ENCODE measurements around the gene PDLIM5.
"Not testable (repeated sequence)": the region's sequence is repeated elsewhere in the genome, so short reads cannot be mapped to it uniquely, and the experiment has no call there.

The PDLIM5 gene, protein sequence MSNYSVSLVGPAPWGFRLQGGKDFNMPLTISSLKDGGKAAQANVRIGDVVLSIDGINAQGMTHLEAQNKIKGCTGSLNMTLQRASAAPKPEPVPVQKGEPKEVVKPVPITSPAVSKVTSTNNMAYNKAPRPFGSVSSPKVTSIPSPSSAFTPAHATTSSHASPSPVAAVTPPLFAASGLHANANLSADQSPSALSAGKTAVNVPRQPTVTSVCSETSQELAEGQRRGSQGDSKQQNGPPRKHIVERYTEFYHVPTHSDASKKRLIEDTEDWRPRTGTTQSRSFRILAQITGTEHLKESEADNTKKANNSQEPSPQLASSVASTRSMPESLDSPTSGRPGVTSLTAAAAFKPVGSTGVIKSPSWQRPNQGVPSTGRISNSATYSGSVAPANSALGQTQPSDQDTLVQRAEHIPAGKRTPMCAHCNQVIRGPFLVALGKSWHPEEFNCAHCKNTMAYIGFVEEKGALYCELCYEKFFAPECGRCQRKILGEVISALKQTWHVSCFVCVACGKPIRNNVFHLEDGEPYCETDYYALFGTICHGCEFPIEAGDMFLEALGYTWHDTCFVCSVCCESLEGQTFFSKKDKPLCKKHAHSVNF

DNA sequence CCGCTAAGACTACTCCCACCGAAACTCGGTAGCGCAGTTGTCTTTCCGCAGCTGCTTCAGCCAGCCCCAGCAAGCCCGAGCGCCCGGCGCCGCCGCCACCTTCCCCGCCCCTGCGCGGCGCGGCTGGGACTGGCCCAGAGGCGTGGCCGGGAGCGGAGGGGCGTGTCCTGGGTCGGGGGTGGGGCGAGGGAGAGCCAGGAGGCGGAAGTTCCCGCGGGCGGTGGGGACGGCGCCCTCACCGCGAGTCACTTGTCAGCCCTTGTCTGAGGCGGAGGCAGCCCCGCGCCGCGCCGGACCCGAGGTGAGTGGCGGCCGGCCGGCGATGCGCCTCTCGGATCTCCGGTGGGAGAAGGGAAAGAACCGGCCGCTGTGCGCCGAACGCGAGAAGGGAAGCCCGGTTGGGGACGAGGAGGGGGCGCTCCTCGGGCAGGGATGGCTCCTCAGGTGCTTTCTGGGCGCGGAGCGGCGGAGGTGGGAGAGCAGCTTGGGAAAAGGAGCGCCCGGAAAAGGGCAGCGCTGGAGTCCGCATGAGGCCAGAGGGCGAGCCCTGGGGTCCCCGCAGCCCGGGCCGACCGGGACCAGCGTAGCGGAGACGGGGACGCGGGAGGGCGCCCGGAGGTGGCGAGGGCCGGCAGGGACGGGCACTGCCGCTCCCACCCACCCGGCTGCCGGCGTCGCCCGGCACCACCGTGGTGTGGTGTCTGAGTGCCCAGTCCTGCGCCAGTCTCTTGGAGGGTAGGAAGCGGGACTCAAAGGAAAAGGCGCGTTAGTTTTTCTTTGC is at the start of gene PDLIM5:
Gene PDLIM5 (plus strand): TSS at position 248 of the 781 bp plus-strand sequence. CDS start 3,347 bp downstream, outside the sequence.
- peak; percentile 89 for TF ChIP-seq POLR2A (IDR thresholded peaks at IDR 0.05; ENCODE audit: low read depth, low read length)
- no peak for FAIRE-seq

DNA sequence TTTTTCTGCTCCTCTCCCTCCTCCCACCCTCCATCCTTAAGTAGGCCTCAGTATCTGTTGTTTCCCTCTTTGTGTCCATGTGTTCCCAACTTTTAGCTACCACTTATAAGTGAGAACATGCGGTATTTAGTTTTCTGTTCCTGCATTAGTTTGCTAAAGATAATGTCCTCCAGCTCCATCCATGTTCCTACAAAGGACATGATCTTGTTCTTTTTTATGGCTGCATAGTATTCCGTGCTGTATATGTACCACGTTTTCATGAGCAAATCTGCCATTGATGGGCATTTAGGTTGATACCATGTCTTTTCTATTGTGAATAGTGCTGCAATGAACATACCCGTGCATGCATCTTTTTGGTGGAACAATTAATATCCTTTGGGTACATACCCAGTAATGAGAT is 49.3 kb upstream of the PDLIM5 start:
- FAIRE-seq: not testable (repeated sequence)

More for the DNA sequence above, at the start of gene PDLIM5:
- DNase-seq (ENCODE audit: insufficient read length, low spot score): peak; percentile 58

DNA sequence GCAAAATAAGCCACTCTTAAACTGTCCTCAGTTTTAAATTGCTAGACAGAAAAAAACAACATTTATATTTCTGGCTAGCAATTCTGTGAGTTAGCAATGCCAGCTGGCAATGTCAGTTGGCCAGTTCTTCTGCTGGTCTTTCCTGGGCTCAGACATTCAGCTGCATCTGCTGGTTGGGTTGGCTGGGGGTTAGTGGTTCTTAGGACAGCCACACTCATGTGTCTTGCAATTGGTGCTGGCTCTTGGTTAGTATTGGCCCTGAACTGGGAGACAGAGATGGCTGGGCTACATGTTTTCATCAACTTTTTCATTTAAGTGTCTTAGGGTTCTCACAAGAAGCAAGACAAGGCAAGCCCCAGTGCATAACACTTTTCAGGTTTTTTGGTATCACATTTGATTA is 48.0 kb upstream of the PDLIM5 start:
- TF ChIP-seq POLR2A (IDR thresholded peaks at IDR 0.05; ENCODE audit: low read depth, low read length): no peak
- FAIRE-seq (no peak), DNase-seq (ENCODE audit: insufficient read length, low spot score) (no peak)

More for the DNA sequence above, 49.3 kb upstream of the PDLIM5 start:
- not testable (repeated sequence) for DNase-seq (ENCODE audit: insufficient read length, low spot score)

DNA sequence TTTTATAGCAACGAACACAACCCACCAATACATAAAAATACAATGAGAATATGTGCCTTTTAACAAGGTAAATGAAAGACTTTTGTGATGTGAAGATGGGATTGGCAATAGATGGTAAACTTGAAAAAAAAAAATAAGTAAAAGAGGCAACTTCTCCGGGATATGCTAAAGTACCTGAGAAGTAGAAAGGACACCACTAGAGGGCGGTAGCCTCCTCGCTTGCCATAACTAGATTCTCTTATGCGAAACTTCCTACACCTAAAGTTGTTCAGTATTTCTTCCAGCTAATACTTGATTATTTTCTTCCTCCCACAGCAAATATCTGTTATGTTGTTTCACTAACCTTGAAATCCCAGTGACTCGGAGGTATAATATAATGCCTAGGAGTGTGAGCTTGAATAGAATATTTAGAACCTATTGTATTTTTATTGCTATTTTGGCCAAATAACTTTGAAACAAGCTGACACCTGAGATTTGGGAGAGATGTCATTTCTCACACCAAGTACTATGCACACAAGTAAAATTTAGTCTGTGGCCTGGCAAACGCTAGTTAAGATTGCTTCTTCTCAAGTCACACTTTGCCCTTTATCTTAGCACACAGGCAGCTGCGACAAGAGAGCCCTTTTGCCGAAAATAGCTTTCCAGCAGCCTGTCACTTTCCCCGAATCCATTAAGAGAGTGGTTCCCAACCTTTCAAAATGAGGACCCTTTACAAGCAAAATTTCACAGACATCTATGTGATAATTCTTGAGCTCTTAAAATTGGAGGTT is 44.9 kb upstream of the PDLIM5 start:
- no peak for DNase-seq (ENCODE audit: insufficient read length, low spot score)
- peak; percentile 96 for FAIRE-seq
- TF ChIP-seq POLR2A (IDR thresholded peaks at IDR 0.05; ENCODE audit: low read depth, low read length): no peak

DNA sequence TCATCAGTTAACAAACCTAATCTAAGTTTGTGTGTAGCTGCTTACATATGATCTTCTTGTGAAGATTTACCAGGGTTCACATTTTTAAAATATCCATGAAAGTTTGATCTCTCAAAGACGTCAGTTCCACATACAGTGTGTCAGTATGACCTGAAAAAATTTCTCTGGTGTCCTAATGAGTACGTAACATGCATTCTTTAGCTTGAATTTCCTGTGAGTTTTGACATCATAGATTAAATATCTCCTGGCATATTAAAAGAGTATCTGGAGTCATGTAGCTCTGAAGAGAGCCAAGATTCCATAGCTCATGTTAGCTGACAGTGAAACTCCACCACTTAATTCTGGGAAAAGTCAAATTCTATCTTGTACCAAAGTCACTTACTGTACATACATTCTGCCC is 43.9 kb upstream of the PDLIM5 start:
- no peak for FAIRE-seq
- TF ChIP-seq POLR2A (IDR thresholded peaks at IDR 0.05; ENCODE audit: low read depth, low read length): no peak
- DNase-seq (ENCODE audit: insufficient read length, low spot score): no peak

DNA sequence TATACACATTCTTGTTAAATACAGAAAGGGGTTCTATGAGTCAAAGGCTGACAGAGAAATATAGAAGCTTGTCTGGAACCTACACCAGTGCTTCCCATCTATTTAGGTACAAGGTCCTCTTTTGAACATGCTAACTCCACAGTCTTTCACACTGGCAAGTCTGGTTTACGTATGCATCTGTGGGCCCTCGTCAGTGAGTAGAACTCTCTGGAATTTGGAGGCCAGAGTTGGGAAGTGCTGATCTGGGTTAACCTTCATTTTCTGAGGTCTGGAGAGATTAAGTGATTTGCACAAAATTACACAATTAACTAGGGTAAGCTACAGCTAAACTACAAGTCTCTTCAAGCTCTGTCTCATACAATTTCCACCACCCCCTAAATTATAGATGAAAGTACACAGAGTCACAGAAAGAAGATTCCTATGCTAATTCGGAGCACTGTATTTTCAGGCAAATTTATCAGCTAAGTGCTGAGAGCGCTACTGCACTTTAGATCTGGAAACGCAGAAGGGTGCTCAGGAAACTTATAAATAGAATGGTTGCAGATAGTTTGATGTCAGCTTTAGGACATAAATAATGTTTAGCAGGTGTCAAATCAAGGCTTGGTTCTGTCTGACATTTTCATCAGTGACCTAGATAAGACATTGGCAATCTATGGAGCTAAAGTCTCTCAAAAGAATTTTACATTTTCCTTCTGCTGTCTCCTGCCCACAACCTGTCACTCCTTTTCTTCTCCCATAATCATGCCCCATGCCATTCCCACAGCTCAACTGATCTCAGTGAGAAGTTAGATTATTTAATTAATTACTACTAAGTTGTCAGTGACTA is 43.0 kb upstream of the PDLIM5 start:
- no peak for DNase-seq (ENCODE audit: insufficient read length, low spot score)
- no peak for FAIRE-seq
- TF ChIP-seq POLR2A (IDR thresholded peaks at IDR 0.05; ENCODE audit: low read depth, low read length): no peak

DNA sequence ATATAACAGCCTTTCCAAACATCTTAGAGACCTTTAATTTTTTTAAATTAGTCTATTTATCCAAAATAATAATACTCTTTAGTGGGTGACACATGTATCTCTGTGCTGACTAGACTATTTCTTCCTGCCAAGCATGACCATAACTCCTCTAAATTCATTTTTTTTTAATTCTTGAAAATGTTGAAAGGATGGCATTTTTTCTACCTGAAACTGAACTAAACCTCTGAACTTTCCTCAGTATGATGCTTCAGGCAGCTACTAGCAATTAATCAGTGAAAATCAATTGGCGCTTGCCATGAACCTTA is 42.4 kb upstream of the PDLIM5 start:
- no peak for TF ChIP-seq POLR2A (IDR thresholded peaks at IDR 0.05; ENCODE audit: low read depth, low read length)
- DNase-seq (ENCODE audit: insufficient read length, low spot score) (no peak), FAIRE-seq (no peak)

DNA sequence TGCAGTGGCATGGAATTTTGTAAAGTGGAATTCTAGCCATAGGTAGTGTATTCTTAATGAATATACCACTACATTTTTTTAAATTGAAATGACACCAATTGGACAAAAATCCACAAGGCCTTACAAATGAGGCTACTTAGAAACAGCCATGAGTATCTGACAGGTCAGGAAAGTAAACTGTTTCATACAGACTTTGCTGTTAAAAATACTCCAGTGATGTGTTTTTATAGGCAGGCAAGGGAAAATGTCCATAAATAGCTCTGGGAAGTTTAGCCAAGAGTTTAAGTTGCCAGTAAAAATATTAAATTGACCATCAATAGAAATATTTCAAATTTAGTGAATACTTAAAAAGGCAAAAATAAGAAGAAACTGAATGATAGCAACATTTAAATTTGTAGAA is 41.8 kb upstream of the PDLIM5 start:
- FAIRE-seq (no peak), DNase-seq (ENCODE audit: insufficient read length, low spot score) (no peak)
- TF ChIP-seq POLR2A (IDR thresholded peaks at IDR 0.05; ENCODE audit: low read depth, low read length): no peak

DNA sequence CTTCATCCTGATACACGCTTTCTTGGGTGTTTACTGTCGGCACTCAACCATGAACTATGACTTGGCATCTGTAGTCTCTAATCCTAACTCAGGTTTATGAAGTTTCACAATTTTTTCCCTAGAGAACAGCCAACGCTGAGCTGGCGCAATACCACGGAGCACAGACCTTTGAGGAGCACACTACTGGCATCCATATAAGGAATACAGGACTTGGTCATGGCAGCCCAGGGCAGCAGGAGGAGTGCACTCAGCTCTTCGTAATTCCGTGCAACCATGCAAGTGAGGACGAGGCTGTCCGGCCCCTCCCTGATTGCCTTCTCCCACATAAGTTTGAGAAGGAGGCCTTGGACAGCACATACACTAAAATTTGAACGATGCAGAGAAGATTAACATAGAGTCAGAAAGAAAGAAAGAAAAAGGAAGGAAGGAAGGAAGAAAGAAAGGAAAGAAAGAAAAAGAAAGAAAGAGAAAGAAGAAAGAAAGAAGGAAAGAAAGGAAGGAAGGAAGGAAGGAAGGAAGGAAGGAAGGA is 41.0 kb upstream of the PDLIM5 start:
- DNase-seq (ENCODE audit: insufficient read length, low spot score) (no peak), FAIRE-seq (no peak)
- TF ChIP-seq POLR2A (IDR thresholded peaks at IDR 0.05; ENCODE audit: low read depth, low read length): no peak

DNA sequence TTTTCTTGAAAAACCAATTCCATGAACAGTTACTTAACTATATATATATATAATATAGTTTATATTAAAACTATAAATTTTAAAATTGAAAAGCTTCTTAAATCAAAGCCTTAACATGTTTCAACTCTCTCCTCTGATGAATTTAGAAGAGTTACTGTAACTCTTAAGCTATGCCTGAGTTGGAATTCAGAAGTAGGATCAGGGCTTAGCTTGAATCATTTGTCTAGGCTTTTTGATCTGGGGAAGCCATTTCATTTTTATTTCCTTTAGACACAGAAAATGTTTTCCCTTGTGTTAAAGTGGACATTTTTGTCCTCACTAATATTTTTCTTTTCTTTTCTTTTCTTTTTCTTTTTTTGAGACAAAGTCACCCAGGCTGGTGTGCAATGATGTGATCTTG is 40.4 kb upstream of the PDLIM5 start:
- FAIRE-seq (no peak), DNase-seq (ENCODE audit: insufficient read length, low spot score) (no peak)
- TF ChIP-seq POLR2A (IDR thresholded peaks at IDR 0.05; ENCODE audit: low read depth, low read length): no peak

DNA sequence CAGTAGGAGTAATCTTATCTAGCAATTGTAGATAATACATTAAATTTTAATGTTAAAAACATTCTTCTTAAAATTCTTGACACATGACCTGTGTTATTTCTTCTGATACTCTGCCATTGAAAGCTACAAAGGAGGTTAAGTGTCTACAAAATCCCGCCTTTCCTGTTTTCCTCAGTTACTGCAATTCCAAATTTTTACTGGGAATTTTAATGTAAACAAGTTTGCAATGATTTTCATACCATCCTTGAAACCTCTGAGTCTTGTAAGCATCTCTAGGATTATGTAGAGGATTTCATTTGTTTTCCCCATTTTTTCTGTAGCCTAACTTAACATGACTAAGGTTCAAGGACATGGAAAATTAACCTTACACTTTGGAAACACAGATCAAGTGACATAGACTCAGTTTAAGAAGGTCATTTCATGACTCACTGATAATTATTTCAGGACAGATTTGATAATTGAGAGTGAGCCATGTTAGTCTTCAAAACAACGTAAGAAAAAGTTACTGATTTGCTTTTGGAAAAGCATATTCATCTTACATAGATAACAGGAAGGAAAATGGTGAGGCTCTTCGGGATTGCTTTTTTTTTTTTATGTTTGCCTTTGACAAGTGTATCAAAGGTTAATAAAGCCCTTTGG is 39.6 kb upstream of the PDLIM5 start:
- TF ChIP-seq POLR2A (IDR thresholded peaks at IDR 0.05; ENCODE audit: low read depth, low read length): no peak
- no peak for DNase-seq (ENCODE audit: insufficient read length, low spot score)
- FAIRE-seq: peak; percentile 30

DNA sequence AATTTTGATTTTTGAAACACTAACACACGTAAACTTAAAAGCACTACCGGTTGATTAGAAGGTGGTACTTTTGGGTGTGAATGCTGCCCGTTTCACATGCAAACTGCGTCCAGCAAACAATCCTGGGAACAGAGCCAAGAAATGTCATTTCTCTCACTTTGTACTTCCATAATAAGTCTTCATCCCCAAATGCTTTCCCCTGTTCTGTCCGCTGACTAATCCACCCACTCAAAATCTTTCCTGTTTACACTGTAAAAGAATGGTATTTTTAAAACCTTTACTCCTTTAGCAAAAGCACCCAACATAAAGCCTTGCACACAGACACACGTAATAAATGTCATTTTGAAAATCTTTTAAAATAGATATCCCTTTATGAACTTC is 39.1 kb upstream of the PDLIM5 start:
- TF ChIP-seq POLR2A (IDR thresholded peaks at IDR 0.05; ENCODE audit: low read depth, low read length): no peak
- DNase-seq (ENCODE audit: insufficient read length, low spot score): no peak
- peak; percentile 43 for FAIRE-seq
